Gastroesophageal sphincter (tissue), 4 donors: ENCODE results near the gene HAPSTR1. TPM values are rescaled to one million over a fixed set of nuclear protein-coding genes. Genes with fewer than 3 reads are reported as not detected.

Experiments
- ATAC-seq: fragments of 150-250 bp; one replicate; pipeline ENCODE4 v1.9.1; 2016; ENCODE audit warnings: mild to moderate bottlenecking, moderate library complexity
- H3K27ac ChIP-seq, 4 donors: fragments of 200-600 bp; sonication (generic) in 3 of 4; 1 replicate in 3 of 4; 2 replicates in 1 of 4; pipeline ENCODE4 v1.5.1; 2016 to 2019
- H3K27me3 ChIP-seq: fragments of 200-600 bp; sonication (generic); one replicate; pipeline ENCODE4 v1.5.1; 2019
- H3K36me3 ChIP-seq, 2 donors: fragments of 200-600 bp; sonication (generic); one replicate each; pipeline ENCODE4 v1.5.1; 2019; ENCODE audit warnings: control low read depth in 1 of 2
- H3K4me1 ChIP-seq, 3 donors: fragments of 200-600 bp; sonication (generic); 1 replicate in 2 of 3; 2 replicates in 1 of 3; pipeline ENCODE4 v1.5.1; 2016 to 2019; ENCODE audit warnings: control low read depth in 2 of 3
- H3K4me3 ChIP-seq, 2 donors: fragments of 200-600 bp; sonication (generic); one replicate each; pipeline ENCODE4 v1.5.1; 2019; ENCODE audit warnings: mild to moderate bottlenecking in 1 of 2, moderate library complexity in 1 of 2
- H3K9me3 ChIP-seq, 3 donors: fragments of 200-600 bp; sonication (generic); one replicate each; pipeline ENCODE4 v1.5.1; 2017 to 2019; ENCODE audit warnings: control low read depth in 2 of 3
- EP300 ChIP-seq: sonication (generic); formaldehyde crosslinking; IDR thresholded peaks from one replicate; pipeline ENCODE4 v1.6.1; 2017; ENCODE audit warnings: antibody characterized with exemption, mild to moderate bottlenecking
- POLR2A ChIP-seq, 2 donors: fragments of 450-650 bp; IDR thresholded peaks; one replicate each; pipeline ENCODE4 v1.6.1; 2017; ENCODE audit warnings: antibody characterized with exemption in 2 of 2, mild to moderate bottlenecking in 2 of 2, moderate library complexity in 1 of 2
- POLR2AphosphoS5 ChIP-seq: sonication (generic); formaldehyde crosslinking; IDR thresholded peaks from one replicate; pipeline ENCODE4 v1.6.1; 2017; ENCODE audit warnings: antibody characterized with exemption
- WGBS, 2 donors: methylation state at CpG; one replicate each; pipeline ENCODE4 v1.1.5; 2018; ENCODE audit warnings: low coverage in 1 of 2; 5-methylcytosine and 5-hydroxymethylcytosine counted together
- total RNA-seq, 4 donors: library from RNA; depleted of rRNA; stranded (reverse); fragments of >200 nt; gene quantifications; one replicate each; pipeline ENCODE4 v1.1.0, GENCODE V29; 2016
- TF ChIP-seq, protein P1 (sequence below), 4 experiments: fragments of 200-600 bp in 2 of 4; fragments of 450-650 bp in 2 of 4; sonication (generic) in 1 of 4; IDR thresholded peaks; one replicate each; pipeline ENCODE4 v1.5.1; 2017 to 2019; ENCODE audit warnings: antibody characterized with exemption in 4 of 4, mild to moderate bottlenecking in 2 of 4, moderate library complexity in 2 of 4

The HAPSTR1 gene
- total RNA-seq, 4 donors from 2014 or later = 58.9 to 78.3 (median 64.7) TPM

DNA sequence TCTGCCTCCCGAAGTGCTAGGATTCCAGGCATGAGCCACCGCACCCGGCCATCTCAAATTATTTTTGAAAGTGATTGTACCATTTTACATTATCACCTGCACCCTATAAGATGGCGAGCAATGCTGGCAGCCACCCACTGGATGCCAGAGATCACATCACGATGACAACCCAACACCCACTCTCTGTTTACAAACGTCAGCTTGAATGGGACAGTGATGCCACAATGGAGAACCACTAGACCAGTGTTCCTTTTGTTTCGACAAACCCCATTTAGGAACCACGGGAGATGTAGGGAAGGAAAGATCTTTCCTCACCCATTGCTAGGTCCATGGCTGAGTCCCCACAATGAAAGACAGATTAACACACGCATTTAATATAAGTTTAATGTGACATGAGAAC is 20.1 kb upstream of the HAPSTR1 start:
- peaks cover 12% of the 10 kb centered on the region for H3K27me3 ChIP-seq
- WGBS, 2 donors = 89 to 90% methylated on average over 4 to 9 of the region's 9 CpGs
- H3K27ac ChIP-seq = no peak overlapping the region
- H3K9me3 ChIP-seq = no peaks in the 10 kb centered on the region
- no peaks in the 10 kb centered on the region for H3K4me1 ChIP-seq
- ATAC-seq = no peak
- H3K36me3 ChIP-seq = no peaks in the 10 kb centered on the region
- H3K4me3 ChIP-seq = no peak overlapping the region
- no peak for TF ChIP-seq EP300
- TF ChIP-seq POLR2AphosphoS5 = no peak
- TF ChIP-seq, protein P1, sequence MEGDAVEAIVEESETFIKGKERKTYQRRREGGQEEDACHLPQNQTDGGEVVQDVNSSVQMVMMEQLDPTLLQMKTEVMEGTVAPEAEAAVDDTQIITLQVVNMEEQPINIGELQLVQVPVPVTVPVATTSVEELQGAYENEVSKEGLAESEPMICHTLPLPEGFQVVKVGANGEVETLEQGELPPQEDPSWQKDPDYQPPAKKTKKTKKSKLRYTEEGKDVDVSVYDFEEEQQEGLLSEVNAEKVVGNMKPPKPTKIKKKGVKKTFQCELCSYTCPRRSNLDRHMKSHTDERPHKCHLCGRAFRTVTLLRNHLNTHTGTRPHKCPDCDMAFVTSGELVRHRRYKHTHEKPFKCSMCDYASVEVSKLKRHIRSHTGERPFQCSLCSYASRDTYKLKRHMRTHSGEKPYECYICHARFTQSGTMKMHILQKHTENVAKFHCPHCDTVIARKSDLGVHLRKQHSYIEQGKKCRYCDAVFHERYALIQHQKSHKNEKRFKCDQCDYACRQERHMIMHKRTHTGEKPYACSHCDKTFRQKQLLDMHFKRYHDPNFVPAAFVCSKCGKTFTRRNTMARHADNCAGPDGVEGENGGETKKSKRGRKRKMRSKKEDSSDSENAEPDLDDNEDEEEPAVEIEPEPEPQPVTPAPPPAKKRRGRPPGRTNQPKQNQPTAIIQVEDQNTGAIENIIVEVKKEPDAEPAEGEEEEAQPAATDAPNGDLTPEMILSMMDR (IDR thresholded peaks at IDR 0.05) = no peak
- TF ChIP-seq POLR2A (IDR thresholded peaks at IDR 0.05) = no peak

DNA sequence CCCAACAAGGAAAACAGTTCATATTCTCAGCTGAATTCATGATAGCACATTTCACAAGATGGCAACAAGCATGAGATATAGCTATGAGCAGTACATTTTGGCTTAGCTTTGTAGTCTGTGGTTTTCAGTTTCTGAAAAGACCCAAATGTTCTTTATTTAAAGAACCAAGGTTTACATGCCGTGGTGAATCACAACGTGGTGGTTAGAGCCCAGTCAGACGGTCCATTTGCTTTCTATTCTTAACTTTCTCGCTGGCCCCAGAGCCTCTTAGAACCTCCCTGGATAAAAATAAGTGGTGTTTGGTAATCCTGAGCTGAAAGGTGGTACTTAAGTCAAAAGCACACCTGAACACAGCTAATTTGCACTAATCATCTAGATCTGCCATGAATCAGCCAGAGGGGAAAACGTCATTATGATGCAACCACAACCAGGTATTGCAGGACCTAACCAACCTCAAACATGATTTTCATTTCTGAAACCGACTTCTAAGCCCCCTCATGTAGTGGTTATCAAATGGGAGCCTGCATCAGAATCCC is 18.6 kb upstream of the HAPSTR1 start:
- Histone ChIP-seq H3K4me3 (no peak overlapping the region), H3K27me3 (peaks cover 12% of the 10 kb centered on the region), H3K9me3 (no peaks in the 10 kb centered on the region), H3K36me3 (no peaks in the 10 kb centered on the region), H3K4me1 (no peaks in the 10 kb centered on the region), H3K27ac (no peak overlapping the region)
- WGBS, 2 donors = 37 to 59% methylated on average over 4 to 6 of the region's 6 CpGs
- TF ChIP-seq, protein P1 (IDR thresholded peaks at IDR 0.05) = no peak
- TF ChIP-seq POLR2AphosphoS5 = no peak
- no peak for TF ChIP-seq EP300
- TF ChIP-seq POLR2A (IDR thresholded peaks at IDR 0.05) = no peak
- ATAC-seq = no peak

DNA sequence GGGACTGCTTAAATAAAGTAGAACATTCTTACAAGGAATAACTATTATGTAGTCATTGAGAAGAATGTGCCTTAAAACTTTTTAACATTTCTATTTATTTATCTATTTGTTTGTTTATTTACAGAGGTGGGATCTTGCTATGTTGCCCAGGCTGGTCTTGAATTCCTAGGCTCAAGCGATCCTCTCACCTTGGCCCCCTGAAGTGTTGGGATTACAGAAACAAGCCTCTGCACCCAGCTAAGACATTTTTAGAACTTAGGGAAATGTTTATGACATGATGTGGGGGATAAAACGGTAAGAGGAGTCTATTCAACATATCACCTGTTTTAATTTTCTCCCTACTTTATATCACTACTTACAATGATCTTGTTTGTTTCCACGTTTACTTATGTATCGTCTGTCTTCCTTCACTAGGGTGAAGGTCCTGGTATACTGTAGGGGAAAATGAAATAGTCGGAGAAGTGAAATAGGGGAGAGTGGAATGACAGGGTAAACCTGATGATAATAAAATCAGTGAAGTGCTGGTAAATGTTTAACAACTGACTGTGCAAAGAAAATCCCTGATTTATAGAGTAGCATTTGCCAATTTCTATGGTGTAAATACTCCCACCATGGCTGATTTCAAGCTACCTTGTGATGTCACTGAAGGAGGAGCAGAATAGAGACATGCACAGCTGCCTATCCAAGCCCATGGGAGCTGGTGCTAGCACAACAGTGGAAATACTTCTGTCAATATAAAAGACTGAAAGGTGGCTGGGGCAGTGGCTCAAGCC is 16.0 kb upstream of the HAPSTR1 start:
- no peak for TF ChIP-seq POLR2AphosphoS5
- no peak for TF ChIP-seq EP300
- TF ChIP-seq, protein P1 (IDR thresholded peaks at IDR 0.05) = no peak
- no peak for TF ChIP-seq POLR2A (IDR thresholded peaks at IDR 0.05)
- Histone ChIP-seq H3K4me3 (no peak overlapping the region), H3K9me3 (no peaks in the 10 kb centered on the region), H3K4me1 (no peaks in the 10 kb centered on the region), H3K36me3 (no peaks in the 10 kb centered on the region), H3K27ac (no peak overlapping the region), H3K27me3 (peaks cover 12% of the 10 kb centered on the region)
- ATAC-seq = no peak
- 84 to 93% methylated on average over 3 to 5 of the region's 5 CpGs for WGBS, 2 donors

DNA sequence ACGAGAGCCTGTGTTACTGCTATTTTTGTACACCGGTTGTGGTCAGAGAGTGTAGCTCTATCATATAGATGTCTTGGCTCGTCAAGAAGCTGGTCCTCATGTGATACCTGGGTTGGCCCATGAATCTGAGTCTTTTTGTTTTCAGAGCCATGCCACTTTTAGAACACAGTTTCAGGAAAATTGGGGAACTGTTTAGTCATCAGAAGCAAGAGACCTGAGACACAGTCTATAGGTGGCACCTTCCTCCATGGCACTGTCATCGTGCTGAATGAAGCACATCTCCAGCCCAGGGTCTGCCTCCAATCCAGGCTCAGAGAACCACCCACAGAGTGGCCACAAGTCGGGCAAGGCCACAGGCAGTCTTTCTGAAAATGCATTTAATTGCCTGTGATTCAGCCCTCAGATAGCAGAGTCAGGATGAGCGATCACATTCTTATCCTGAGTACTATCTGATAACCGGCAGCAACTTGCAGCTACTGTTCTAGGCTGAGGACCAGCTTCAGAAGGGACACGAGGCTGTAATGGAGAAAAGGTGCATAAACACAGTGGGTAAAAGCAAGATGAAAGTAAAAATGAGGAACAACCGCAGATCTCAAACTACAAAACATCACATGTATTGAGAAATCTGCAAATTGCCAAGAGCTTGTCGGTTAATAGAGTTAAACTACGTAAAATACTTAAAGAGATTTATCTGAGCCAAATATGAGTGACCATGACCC is 14.2 kb upstream of the HAPSTR1 start:
- Histone ChIP-seq H3K36me3 (no peaks in the 10 kb centered on the region), H3K4me3 (no peak overlapping the region), H3K27ac (no peak overlapping the region), H3K9me3 (no peaks in the 10 kb centered on the region), H3K27me3 (peaks cover 12% of the 10 kb centered on the region), H3K4me1 (no peaks in the 10 kb centered on the region)
- 82 to 92% methylated on average over 6 to 7 of the region's 11 CpGs for WGBS, 2 donors
- no peak for TF ChIP-seq POLR2AphosphoS5
- no peak for TF ChIP-seq EP300
- TF ChIP-seq, protein P1 (IDR thresholded peaks at IDR 0.05) = no peak
- no peak for TF ChIP-seq POLR2A (IDR thresholded peaks at IDR 0.05)
- ATAC-seq = no peak
